GM18511 (cell line): ENCODE measurements around the gene NUBPL.
A peak's percentile ranks its signal among the peaks of the same experiment; 100 is the strongest.

Source experiments
- ATAC-seq: cut with Tn5 transposase; IDR thresholded peaks from one replicate; pipeline ENCODE4 v1.9.1; 2021; ENCODE audit warnings: mild to moderate bottlenecking, moderate library complexity; ENCODE audit not compliant: unreplicated experiment

The NUBPL gene, protein sequence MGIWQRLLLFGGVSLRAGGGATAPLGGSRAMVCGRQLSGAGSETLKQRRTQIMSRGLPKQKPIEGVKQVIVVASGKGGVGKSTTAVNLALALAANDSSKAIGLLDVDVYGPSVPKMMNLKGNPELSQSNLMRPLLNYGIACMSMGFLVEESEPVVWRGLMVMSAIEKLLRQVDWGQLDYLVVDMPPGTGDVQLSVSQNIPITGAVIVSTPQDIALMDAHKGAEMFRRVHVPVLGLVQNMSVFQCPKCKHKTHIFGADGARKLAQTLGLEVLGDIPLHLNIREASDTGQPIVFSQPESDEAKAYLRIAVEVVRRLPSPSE

GRCh38 chr14:31561155-31561846, at the start of gene NUBPL:
NUBPL (plus strand) TSS chr14:31561404; CDS start chr14:31561440, 36 bp downstream.
- peak; percentile 97 for ATAC-seq

- no peak for ATAC-seq
Observed at GRCh38 chr14:31527087-31527486, 34.1 kb upstream of the NUBPL start.

GRCh38 chr14:31527546-31527945, 33.7 kb upstream of the NUBPL start:
- ATAC-seq, result no peak

DNA sequence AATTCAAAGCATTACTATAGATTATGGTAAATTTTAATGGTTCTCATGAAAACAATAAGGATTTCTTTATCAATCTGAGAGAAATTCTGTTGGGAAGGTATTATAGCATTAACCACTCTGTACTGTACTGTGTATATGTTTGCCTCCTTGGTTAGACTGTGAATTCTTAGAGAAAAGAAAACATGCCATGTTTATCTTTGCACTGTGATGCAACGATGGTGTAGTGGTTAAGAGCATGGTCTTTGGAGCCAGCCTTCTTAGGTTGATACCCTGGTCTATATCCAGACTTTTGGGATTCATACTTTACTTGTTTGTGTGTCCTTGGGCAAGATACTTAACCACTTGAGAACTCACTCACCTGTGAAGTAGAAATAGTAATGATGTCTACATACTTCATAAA, 32.2 kb upstream of the NUBPL start:
- no peak for ATAC-seq

GRCh38 chr14:31530136-31530535, 31.1 kb upstream of the NUBPL start:
- no peak for ATAC-seq

GRCh38 chr14:31536201-31536960, 24.8 kb upstream of the NUBPL start:
- no peak for ATAC-seq

DNA sequence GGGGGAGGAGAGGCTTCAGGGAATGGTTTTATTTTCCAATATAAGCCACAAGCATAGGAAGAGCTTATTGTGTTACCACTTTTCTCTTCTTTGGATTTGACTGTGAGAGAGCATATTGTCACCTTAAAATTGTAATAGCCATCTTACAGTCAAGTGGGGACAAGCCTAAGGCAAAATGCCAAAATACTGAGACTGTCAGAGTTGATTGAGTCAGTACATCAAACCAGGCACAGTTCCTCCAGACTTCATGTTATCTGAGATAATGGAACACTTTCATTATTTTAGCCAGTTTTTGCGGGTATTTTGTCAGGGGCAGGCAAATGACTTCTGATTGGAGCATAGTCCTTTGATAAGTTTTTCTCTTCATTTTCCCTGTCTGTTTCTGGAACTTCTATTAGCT, 19.5 kb upstream of the NUBPL start:
- no peak for ATAC-seq

DNA sequence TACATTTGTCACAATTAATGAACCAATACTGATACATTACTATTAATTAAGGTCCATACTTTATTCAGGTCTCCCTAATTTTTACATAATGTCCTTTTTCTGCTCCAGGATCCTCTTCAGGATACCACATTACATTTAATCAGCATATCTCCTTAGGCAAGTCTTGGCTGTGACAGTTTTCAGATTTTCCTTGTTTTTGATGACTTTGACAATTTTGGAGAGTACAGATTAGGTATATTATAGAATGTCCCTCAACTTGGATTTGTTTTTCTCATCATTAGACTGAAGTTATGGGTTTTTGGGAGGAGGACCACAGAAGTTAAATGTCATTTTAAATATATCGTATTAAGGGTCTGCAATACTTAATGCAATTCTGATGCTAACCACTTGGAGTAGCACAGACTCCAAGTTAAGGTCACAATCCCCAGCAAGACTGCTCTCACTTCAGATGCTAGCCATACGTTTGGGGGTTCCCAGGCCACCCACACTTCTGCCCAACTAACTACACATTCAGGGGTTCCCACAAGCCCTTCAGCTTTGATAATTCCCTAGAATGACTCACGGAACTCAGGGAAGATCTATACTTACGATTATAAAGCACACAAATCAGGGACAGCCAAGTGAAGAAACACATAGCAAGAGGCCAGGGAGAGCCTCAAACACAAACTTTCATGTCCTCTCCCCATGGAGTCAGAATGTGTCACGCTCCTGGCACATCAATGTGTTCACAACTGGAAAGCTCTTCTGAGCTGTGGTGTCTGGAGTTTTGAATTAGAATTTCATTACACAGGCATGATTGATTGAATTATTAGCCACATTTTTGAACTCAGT, 17.0 kb upstream of the NUBPL start:
- peak; percentile 81 for ATAC-seq

- ATAC-seq, result no peak
Observed at GRCh38 chr14:31544816-31545215, 16.4 kb upstream of the NUBPL start.

DNA sequence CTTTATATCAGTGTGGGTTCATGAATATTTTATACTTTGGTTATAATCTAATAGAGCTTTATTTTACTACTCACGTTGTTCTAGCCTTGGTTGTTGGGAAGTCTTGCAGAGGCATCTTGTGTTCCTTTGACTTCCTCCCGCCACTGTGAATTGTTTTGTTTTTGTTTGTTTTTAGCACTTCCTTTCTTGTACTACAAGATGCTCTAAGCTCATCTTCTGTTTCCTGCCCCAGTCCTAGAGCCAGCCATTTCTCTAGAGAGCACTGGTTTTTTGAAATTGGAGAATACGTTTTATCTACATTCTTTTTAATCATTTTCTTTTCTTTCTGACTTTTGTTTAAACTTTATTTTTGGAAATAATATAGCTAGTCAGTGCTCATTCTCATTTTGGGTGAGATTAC, 15.9 kb upstream of the NUBPL start:
- no peak for ATAC-seq

- ATAC-seq, result no peak
Observed at GRCh38 chr14:31549817-31550216, 11.4 kb upstream of the NUBPL start.

- ATAC-seq, result no peak
Observed at GRCh38 chr14:31550589-31550988, 10.6 kb upstream of the NUBPL start.

DNA sequence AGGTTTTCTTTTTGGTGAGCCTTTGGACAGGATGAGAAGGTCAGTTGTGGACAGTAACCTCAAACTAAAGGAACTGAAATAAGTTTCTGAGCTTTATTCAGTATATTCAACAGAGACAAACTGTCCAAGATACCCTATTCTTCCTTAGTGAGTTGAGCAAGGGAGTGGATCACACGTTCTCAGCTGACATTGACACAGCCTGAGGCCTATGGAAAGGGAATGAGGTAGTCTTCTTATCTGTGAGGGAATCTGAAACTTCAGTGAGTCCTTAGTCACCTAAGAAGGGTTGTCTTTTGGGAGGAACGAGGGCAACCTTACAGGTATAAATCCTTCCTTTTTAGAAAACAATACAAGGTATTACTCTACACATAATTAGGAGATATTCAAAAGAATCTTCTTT, 5.0 kb upstream of the NUBPL start:
- no peak for ATAC-seq

DNA sequence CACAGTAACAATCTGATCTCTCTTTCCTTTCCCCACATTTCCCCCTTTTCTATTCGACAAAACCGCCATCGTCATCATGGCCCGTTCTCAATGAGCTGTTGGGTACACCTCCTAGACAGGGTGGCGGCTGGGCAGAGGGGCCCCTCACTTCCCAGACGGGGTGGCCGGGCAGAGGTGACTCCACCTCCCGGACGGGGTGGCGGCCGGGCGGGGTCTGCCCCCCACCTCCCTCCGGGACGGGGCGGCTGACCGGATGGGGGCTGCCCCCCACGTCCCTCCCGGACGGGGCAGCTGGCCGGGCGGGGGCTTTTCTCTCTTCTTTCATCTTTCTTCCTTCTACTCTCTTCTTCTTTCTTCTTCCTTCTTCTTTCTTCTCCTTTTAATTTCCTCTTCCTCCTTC, 1.3 kb upstream of the NUBPL start:
- no peak for ATAC-seq

DNA sequence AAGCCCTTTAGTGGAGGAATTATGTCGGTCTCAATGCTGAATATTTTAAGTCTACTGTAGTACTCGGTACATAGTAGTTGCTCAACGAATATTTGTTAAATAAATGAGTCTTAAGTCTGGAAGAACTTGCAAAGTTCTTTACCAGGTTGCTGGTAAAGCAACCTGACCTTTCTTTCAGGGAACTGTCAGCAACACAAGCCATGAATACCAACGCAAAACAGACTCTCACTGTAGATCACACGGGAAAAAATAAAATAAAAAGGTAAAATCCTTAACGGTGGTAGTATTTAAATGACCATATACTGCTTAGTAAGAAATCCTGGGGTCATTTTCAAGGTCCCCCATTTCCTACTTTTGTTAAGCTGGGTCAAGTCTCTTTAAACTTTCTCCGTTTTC, 447 bp upstream of the NUBPL start:
- ATAC-seq, result peak; percentile 11

DNA sequence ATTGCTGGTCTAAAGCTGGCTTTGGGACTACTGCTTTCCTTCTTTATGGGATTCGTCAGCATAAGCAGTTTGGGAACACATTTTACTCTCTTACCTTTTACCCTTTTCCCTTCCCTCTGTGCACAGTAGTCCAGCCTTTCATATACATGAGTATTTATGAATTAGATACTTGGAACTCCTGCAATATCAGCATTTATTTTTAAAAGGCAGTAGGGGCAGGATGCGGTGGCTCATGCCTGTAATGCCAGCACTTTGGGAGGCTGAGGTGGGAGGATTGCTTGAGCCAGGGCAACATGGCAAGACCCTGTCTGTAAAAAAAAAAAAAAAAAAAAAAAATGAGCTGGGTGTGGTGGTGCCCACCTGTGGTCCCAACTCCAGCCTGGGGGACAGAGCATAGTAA, 3.0 kb downstream of the NUBPL start:
- no peak for ATAC-seq

- ATAC-seq, result no peak
Observed at GRCh38 chr14:31566456-31566855, 5.3 kb downstream of the NUBPL start.

DNA sequence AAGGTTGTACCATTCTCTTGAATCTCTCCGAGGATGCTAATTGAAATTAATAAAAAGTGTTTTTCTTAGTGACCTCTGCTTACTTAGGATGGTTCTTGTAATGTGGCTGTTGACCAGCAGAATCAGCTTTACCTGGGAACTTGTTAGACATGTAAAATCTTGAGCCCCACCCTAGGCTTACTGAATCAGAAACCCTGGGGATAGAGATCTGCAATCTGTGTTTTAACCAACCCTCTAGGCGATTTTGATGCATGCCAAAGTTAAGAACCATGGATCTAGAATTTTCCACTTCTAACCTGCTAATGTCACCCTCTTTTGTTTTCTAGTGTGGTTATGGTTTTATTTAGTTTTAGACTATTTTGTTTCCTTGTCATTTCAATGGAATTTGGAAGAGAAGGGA, 6.5 kb downstream of the NUBPL start:
- ATAC-seq, result no peak

DNA sequence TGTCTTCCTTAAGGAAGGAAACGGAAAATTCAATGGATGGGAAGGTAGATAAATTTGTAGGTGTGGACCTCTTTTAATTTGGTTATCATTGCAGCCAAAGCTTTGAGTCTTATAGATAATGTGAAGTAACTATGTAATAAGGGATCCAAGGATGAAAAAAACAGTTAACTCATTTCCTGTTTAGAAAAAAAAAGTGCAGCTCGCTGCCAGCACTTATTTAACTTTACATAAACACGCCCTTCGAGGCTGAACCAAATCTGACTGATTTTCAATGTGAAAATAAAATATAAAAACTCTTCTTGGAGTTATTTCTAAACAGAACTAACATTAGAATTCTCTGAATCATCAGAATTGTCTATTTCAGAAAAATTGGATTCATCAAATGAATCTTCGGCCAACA, 7.0 kb downstream of the NUBPL start:
- no peak for ATAC-seq

DNA sequence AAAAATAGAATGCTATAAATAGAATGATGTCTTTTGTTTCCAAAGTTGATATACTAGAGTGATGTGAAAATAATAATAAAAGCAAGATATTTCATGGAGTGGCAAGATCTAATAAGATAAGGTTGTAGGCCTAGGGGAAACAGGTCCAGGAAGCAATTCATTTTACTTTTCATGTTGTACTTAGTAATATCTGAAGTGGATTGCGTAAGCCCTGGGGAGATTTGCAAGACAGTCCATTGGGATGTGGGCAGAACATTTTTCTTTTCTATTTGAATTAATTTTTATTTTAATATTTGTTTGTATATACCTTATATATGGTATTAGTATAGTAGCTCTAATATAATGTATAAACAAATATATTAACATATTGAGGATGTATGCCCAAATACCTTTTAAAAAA, 7.5 kb downstream of the NUBPL start:
- no peak for ATAC-seq

- ATAC-seq, result no peak
Observed at GRCh38 chr14:31572955-31573354, 11.8 kb downstream of the NUBPL start.
